ENCODE data around the gene NAE1. TPM values are rescaled to one million over a fixed set of nuclear protein-coding genes. Genes with fewer than 3 reads are reported as not detected.

Gene NAE1
- total RNA-seq, 1 experiment from 2014 or later = 82.3 TPM

- Histone ChIP-seq H3K4me2 (ENCODE audit: low read length) (no peak overlapping the region), H4K20me1 (ENCODE audit: low read length) (no peaks in the 10 kb centered on the region), H3K27me3 (ENCODE audit: low read length) (peaks cover 9% of the 10 kb centered on the region), H3K9me3 (ENCODE audit: low read length) (no peaks in the 10 kb centered on the region), H3K36me3 (ENCODE audit: low read depth, low read length) (no peaks in the 10 kb centered on the region), H3K27ac (ENCODE audit: low read length) (no peak overlapping the region), H3K4me1 (ENCODE audit: insufficient read depth, low read length) (no peaks in the 10 kb centered on the region), H2AFZ (ENCODE audit: low read length) (no peak overlapping the region), H3K79me2 (ENCODE audit: low read length) (no peaks in the 10 kb centered on the region), H3K9me2 (replicated peaks; ENCODE audit: low read length) (no peaks in the 10 kb centered on the region), H3K9ac (ENCODE audit: low read length) (no peak overlapping the region), H3K4me3 (ENCODE audit: low read length) (no peak overlapping the region), H3F3A (ENCODE audit: low read length, unreplicated experiment) (no peaks in the 10 kb centered on the region)
- ChIA-PET CTCF (interaction anchor here (1.4 kb wide), 1 partner anchor 19 kb away, joined by 7 read pairs; the partner anchor contains the start of gene NAE1), POLR2A (ENCODE audit: unreplicated experiment) (no interaction called here)
- intact Hi-C loops (cut with micrococcal nuclease) = no loop called here
- DNase-seq (no peak), ATAC-seq (no peak)
- no TSS peak for BruUV-seq (replicated peaks)
- TF ChIP-seq CTCF (conservative IDR thresholded peaks at IDR 0.05; ENCODE audit: low read depth, low read length) (no peak), EZH2 (IDR thresholded peaks at IDR 0.05; ENCODE audit: low read length, unreplicated experiment) (no peak), EZH2phosphoT487 (IDR thresholded peaks at IDR 0.05; ENCODE audit: borderline replicate concordance, low read length) (no peak)
These were observed 18.8 kb upstream of the NAE1 start for GRCh38 chr16:66849549-66849948.

GRCh38 chr16:66849021-66849420 is 18.2 kb upstream of the NAE1 start:
- Histone ChIP-seq H3K79me2 (ENCODE audit: low read length) (no peaks in the 10 kb centered on the region), H3K9me2 (replicated peaks; ENCODE audit: low read length) (no peaks in the 10 kb centered on the region), H4K20me1 (ENCODE audit: low read length) (no peaks in the 10 kb centered on the region), H2AFZ (ENCODE audit: low read length) (no peak overlapping the region), H3K36me3 (ENCODE audit: low read depth, low read length) (no peaks in the 10 kb centered on the region), H3K27me3 (ENCODE audit: low read length) (peaks cover 13% of the 10 kb centered on the region), H3K27ac (ENCODE audit: low read length) (no peak overlapping the region), H3K4me3 (ENCODE audit: low read length) (no peak overlapping the region), H3K4me2 (ENCODE audit: low read length) (no peak overlapping the region), H3K9me3 (ENCODE audit: low read length) (no peaks in the 10 kb centered on the region), H3K4me1 (ENCODE audit: insufficient read depth, low read length) (no peaks in the 10 kb centered on the region), H3F3A (ENCODE audit: low read length, unreplicated experiment) (no peaks in the 10 kb centered on the region), H3K9ac (ENCODE audit: low read length) (no peak overlapping the region)
- intact Hi-C loops (cut with micrococcal nuclease) = no loop called here
- ATAC-seq (no peak), DNase-seq (no peak)
- no TSS peak for BruUV-seq (replicated peaks)
- POLR2A ChIA-PET (ENCODE audit: unreplicated experiment) = no interaction called here
- CTCF ChIA-PET = interaction anchor here (1.4 kb wide), 1 partner anchor 18 kb away, joined by 7 read pairs; the partner anchor contains the start of gene NAE1
- TF ChIP-seq CTCF (conservative IDR thresholded peaks at IDR 0.05; ENCODE audit: low read depth, low read length) (no peak), EZH2phosphoT487 (IDR thresholded peaks at IDR 0.05; ENCODE audit: borderline replicate concordance, low read length) (no peak), EZH2 (IDR thresholded peaks at IDR 0.05; ENCODE audit: low read length, unreplicated experiment) (no peak)

GRCh38 chr16:66848172-66848571 is 17.4 kb upstream of the NAE1 start:
- Histone ChIP-seq H3K9me2 (replicated peaks; ENCODE audit: low read length) (no peaks in the 10 kb centered on the region), H3K27me3 (ENCODE audit: low read length) (peaks cover 18% of the 10 kb centered on the region), H3K4me1 (ENCODE audit: insufficient read depth, low read length) (no peaks in the 10 kb centered on the region), H3K9me3 (ENCODE audit: low read length) (no peaks in the 10 kb centered on the region), H3K27ac (ENCODE audit: low read length) (no peak overlapping the region), H3K4me3 (ENCODE audit: low read length) (no peak overlapping the region), H3K4me2 (ENCODE audit: low read length) (no peak overlapping the region), H3K9ac (ENCODE audit: low read length) (no peak overlapping the region), H4K20me1 (ENCODE audit: low read length) (no peaks in the 10 kb centered on the region), H3F3A (ENCODE audit: low read length, unreplicated experiment) (no peaks in the 10 kb centered on the region), H2AFZ (ENCODE audit: low read length) (no peak overlapping the region), H3K36me3 (ENCODE audit: low read depth, low read length) (no peaks in the 10 kb centered on the region), H3K79me2 (ENCODE audit: low read length) (no peaks in the 10 kb centered on the region)
- DNase-seq (no peak), ATAC-seq (no peak)
- ChIA-PET POLR2A (ENCODE audit: unreplicated experiment) (no interaction called here), CTCF (no interaction called here)
- intact Hi-C loops (cut with micrococcal nuclease) = no loop called here
- no TSS peak for BruUV-seq (replicated peaks)
- TF ChIP-seq EZH2 (IDR thresholded peaks at IDR 0.05; ENCODE audit: low read length, unreplicated experiment) (no peak), EZH2phosphoT487 (IDR thresholded peaks at IDR 0.05; ENCODE audit: borderline replicate concordance, low read length) (no peak), CTCF (conservative IDR thresholded peaks at IDR 0.05; ENCODE audit: low read depth, low read length) (no peak)

Measured in PC-3 (cell line).